GM19397 (cell line): ENCODE data around the gene CORO2B.

ENCODE experiments used
- ATAC-seq: cut with Tn5 transposase; IDR thresholded peaks from one replicate; pipeline ENCODE4 v1.9.1; 2021; ENCODE audit warnings: mild to moderate bottlenecking, moderate library complexity; ENCODE audit not compliant: unreplicated experiment

The CORO2B gene

GRCh38 chr15:68578980-68579935, at the start of gene CORO2B:
TSS of gene CORO2B (plus strand) at chr15:68578993. CDS start at chr15:68579263, 270 bp downstream.
- no peak for ATAC-seq

- ATAC-seq = no peak
Observed at GRCh38 chr15:68531387-68532179, 47.2 kb upstream of the CORO2B start.

DNA sequence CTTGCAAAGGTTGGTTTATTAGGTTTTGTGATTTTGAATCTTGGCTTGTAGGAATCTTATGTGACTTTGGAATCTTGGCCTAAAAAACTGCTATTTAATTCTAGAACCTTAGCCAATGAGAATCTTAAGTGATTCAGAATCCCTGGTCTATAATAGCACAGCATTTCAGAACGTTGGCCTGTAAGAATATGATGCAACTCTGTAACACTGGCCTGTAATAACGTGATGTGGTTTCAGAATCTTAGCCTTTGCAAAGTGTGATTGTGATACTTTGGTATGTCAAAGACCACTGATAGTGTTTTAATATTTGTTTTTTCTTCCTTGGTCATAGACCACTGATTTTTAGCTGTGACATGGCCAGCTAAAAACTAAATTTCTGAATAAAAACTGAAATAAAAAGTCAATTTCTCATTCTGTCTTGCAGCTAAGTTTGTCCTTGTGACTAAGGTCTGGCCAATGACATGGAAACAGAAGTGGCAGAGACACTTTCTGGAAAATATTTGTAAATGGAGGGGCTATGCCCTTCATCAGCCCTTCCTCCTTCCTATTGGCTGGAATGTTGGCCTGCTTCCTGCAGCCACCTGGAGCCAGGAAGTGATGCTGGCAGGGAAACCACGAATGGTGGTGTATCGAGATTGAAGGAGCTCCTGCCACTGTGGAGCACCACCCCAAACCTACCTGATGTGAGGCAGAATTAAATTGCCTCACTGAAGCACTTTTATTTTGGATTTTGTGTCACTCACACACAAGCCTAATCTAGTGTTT, 42.3 kb upstream of the CORO2B start:
- no peak for ATAC-seq

DNA sequence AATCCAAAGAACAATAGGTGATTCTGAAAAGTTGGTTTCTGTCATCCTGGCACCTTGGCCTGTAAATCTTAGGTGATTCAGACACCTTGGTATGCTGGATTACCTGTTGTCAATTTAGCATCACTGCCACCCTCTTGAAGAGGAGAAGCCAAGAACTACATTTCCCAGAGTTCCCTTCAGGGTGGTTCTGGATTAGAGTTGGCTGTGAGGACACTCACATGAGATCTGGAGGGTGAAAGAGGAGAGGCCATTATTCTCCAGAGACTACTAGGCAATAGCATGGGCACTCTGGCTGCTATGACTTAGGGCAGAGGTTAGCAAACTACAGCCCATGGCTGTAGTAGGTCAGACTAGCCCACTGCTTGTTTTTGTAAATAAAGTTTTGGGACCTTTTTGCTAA, 41.7 kb upstream of the CORO2B start:
- ATAC-seq = no peak

GRCh38 chr15:68537506-68537905, 41.3 kb upstream of the CORO2B start:
- ATAC-seq = no peak

DNA sequence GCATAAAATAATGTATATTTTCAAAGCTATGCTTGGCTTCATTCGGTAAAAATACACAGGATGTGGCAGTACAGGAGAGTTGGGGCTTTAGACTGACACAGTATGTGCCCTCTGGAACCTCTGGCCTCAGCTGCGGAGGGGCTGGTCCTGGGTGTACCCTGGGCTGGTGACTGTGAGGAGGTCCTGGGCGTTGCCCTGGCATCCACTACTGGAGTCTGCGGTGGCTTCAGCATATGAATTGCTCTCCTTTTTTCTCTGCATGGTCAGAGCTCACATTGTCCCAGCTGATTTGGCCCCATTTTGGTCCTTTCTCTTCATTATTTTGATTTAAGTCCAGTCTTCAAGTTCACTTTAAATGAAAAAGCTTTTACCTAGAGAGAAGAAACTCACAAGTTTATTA, 40.5 kb upstream of the CORO2B start:
- ATAC-seq = no peak

GRCh38 chr15:68541743-68542142, 37.0 kb upstream of the CORO2B start:
- no peak for ATAC-seq

DNA sequence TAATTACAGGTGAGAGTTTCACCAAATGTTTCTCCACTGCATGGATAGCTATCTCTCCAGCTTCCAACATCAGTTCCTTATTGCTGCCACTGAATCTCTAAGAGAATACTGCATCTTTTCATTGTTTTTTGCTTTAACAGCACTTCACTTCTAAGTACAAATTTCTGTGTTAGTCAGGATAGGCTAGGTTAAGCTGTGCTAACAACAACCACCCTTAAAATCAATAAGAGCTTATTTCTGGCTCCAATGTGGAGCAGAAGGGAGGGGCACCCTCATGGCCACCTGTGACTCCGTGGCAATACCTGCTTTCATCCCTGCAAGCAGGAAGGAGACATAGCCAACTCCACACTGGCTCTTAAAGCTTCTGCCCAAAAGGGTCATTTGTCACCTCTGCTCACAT, 36.4 kb upstream of the CORO2B start:
- ATAC-seq = no peak

DNA sequence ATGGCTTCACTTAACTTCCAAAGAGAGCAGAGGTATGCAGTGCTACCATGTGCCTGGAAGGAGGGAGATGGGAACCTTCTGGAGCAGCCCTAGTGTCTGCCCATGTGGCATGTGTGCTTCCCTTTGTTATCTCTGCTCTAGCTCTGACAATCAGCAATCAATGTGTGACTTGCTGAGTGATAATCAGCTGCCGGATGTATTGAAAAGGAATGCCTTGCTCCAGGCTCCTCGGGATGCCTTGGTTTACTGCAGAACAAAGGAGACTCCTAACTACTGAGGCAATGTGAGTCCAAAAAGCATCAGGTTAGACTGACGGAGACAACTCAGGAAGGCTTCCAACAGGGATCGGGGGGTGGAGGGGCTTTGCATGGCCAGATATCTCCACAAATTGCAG, 36.0 kb upstream of the CORO2B start:
- no peak for ATAC-seq

DNA sequence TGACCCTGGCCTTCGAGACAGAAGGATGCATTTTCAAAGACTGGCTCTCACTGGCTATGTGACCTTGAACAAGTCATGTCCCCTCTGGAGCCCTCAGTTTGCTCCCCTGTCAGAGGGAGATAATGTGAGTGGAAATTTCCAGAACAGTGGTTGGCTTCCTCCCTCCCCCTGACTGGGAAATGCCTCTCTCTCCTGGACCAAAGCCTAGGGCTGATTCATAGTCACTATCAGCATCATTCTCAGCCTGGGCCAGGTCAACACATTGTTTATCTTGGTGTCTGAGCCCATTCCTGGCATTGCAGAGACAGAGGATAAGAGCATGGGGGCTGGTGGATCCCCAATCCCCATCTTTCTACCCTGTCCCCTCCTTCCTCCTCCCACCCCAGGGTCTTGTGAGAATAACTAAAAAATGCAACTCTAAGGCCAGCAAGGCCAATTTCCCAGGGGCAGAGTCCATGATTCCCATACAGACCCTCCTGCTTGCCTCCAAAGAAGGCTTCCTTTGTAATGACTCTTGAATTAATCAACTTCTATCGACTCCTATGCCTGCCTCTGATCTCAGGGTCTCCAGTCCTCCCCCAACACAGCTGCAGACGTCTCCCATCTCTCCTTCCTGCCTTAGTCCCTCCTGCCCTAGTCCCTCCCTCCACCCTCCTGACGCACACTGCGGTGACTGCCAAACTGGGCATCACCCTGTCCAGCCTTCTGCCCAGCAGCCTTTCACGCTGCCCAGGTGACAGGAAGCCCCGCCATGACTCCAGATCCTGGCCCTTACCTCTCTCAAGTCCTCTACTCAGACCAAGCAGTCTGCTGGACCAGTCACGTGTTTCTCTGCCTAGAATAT, 35.4 kb upstream of the CORO2B start:
- ATAC-seq = no peak

GRCh38 chr15:68546318-68546717, 32.5 kb upstream of the CORO2B start:
- ATAC-seq = no peak

DNA sequence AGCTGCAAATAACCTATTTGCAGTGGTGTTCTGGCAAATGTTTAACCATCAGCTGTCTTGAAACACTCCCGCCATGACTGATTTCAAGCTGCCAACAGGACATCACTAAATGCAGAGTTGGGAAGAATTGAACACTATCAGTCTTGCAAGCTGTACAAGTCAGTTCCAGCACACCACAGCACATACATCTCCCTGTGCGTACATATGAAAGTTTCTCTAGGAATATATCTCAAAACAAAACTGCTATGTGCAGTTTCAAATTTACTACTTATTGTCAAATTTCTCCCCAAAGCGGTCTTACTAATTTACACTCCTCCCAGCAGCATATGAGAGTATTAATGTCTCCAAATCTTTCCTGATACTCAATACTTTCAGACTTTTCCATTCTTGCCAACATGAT, 30.4 kb upstream of the CORO2B start:
- no peak for ATAC-seq

GRCh38 chr15:68550004-68550403, 28.8 kb upstream of the CORO2B start:
- no peak for ATAC-seq

DNA sequence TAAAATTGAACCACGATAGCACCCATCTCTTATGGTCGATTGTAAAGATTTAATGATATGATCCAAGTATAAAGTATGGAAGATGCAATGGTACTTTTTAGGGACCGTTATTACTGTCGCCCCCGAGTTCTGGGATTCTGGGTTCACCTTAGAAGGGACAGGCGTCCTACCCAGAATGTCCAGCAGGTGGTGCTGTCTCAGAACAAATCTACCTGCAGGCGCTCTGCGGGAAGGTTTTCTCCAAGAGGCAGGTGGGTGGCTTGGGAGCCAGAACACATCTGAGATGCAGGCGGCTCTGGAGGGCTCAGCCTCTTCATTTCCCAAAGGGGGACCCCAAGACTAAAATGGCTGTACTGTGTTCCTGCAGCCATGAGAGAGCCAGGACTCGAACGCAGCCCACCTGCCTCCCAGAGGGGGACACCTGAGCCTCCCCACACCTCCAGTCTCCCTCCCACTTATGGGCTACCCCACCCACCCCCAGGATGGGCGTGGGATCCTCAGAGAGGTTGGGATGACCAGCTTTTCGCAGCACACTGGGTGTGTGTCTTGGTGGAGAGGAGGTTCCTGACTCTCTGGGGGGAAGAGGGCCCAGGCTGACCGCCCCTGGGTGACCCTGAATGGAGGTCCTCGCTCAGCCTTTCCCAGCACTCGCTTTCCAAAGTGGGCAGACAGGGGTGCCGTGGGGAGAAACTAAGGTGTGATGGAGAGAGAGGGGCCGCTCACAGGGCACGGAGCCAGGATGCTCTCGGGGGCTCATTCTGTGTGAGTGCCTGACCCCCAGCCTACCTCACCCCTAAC, 28.1 kb upstream of the CORO2B start:
- ATAC-seq = no peak

DNA sequence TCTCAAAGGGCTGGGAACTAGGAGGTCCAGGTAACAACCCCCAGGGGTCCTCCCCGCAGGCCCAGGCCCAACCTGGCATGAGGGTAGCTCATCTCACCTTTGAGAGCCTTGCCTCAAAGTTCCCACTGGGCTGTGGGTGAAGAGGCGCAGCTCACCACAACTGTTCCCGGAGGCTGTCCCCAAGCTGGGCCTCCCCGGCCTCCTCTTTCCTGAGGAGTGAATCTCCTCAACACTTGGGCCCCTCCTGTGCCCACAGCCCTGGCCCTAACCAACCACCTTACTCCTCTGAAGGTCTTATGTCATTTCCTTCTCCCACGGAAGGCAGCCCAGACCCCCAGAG, 27.5 kb upstream of the CORO2B start:
- no peak for ATAC-seq

GRCh38 chr15:68552344-68552743, 26.4 kb upstream of the CORO2B start:
- no peak for ATAC-seq

DNA sequence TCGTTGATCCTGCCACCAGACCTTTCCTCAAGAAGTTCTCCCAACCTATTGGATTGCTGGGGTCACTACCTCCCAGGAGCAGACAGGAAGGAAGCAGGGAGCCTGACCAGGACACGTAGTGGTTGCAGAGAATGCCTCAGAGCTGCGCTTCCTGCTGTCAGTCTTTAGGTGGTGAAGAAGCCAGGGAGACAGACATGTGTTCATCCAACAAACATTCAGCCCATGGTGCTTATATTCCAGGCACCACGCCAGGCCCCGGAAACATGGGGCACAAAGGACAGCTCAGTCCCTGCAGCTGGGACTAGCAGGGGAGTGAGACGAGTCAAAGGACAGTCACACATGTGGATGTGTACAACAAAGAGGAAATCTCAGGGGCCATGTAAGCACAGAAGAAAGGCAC, 26.0 kb upstream of the CORO2B start:
- ATAC-seq = no peak

DNA sequence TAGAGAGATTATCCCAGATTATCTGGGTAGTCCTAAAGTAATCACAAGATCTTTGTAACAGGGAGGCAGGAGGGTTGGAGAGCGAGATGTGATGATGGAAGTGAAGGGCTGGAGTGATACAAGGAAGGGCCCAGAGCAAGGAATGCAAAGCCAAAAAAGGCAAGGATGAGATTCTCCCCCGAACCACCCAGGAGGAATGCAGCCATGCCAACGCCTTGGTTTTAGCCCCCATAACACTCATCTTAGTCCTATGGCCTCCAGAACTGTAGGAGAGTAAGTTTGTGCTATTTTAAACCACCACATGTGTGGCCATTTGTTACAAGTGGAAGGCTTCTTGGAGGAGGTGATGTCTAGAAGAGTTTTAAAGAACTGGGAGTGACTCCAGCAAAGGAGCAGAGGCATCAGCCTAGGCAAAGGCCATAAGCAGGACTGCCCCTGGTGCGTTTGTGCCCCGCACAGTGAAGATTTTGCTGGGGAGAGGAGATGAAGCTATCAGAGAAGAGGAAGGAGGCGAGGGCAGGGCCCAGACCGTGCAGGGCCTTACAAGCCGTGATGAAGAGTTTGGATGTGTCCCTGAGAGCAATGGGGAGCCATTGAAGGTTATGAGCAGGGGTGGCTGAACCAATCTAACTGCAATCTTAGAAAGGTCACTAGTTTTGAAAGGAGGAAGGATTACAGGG, 25.3 kb upstream of the CORO2B start:
- no peak for ATAC-seq
